H7 (cell line): Measurements from ENCODE around the gene OBSCN. TPM values are rescaled to one million over a fixed set of nuclear protein-coding genes. Genes with fewer than 3 reads are reported as not detected.

Source experiments
- DNase-seq: peaks from one replicate; pipeline ENCODE4 v3.0.0; 2012
- H3K27me3 ChIP-seq: 2 replicates; pipeline ENCODE4 v1.6.0; 2011; ENCODE audit warnings: mild to moderate bottlenecking, low read length; ENCODE audit not compliant: control insufficient read depth, insufficient read depth
- H3K36me3 ChIP-seq: replicated peaks from 2 replicates; pipeline ENCODE4 v1.5.1; 2011; ENCODE audit warnings: low read length; ENCODE audit not compliant: control insufficient read depth, insufficient read depth
- H3K4me3 ChIP-seq: 2 replicates; pipeline ENCODE4 v1.5.1; 2011; ENCODE audit warnings: low read depth, mild to moderate bottlenecking, control low read depth, low read length, moderate library complexity; ENCODE audit not compliant: insufficient read depth
- total RNA-seq: library from RNA; depleted of rRNA; stranded (reverse); fragments of >200 nt; shearing (Covaris generic); gene quantifications from 2 replicates; pipeline ENCODE4 v1.2.3, GENCODE V29; 2014

The OBSCN gene
- total RNA-seq, 1 experiment from 2014 or later: 18.9 TPM

DNA sequence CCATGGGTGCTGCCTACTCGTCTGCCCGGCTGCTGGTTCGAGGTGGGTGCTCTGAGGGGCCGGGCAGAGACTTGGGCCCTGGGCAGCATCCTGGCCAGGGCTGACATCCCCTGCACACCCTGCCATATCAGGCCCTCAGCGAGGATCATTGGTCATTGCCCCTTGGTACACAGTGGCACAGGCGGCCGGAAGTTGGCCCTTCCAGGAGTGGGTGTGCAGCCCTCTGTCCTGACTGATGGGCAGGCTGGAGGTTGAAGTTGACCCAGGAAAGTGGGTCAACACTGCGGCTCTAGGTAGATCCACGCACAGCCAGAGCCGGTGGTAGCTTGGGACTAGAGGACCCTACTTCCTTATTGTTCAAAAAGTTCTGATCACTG, 125.9 kb downstream of the OBSCN start:
- no peak for DNase-seq
- H3K36me3 ChIP-seq: no peaks in the 10 kb centered on the region
- H3K27me3 ChIP-seq: no peaks in the 10 kb centered on the region
- H3K4me3 ChIP-seq: no peak overlapping the region

DNA sequence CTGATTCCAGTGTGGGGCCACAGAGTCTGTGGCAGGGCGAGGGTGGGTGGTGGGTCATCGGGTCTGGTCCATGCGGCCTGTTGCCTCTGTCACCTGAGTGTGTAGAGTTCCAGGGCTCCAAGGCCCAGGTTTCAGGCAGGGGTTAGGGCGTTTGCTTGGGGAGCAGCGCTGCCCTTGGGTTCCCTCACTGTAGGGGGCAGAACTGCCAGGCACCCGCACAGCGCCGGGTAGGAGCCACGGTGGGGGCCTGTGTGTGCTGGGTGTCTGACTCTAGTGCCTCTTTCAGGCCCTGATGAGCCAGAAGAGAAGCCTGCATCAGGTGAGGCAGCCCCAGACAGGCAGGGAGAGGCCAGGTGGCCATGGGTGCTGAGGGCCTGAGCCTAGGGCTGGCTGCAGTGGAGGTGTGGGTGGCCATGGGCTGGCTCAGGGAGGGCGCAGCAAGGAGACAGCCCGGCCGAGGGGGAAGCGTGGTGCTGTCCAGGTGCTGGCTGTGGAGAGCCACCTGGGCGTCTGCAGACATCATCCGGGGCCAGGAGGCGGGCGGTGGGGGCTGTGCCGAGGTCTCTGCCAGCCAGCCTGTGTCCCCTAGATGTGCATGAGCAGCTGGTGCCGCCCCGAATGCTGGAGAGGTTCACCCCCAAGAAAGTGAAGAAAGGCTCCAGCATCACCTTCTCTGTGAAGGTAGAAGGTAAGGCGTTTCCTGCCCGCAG, 126.5 kb downstream of the OBSCN start:
- DNase-seq: no peak
- Histone ChIP-seq H3K27me3 (no peaks in the 10 kb centered on the region), H3K36me3 (no peaks in the 10 kb centered on the region), H3K4me3 (no peak overlapping the region)

DNA sequence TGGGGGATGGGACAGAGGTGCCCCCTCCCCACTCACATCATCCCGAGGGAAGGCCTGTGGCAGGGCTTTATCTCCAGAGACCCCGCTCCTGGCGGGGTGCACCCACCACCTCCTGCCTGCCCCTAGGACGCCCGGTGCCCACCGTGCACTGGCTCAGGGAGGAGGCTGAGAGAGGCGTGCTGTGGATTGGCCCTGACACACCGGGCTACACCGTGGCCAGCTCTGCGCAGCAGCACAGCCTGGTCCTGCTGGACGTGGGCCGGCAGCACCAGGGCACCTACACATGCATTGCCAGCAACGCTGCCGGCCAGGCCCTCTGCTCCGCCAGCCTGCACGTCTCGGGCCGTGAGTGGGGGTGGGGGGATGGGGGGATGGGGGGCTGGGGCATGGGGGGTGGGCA, 127.1 kb downstream of the OBSCN start:
- Histone ChIP-seq H3K36me3 (no peaks in the 10 kb centered on the region), H3K4me3 (no peak overlapping the region), H3K27me3 (no peaks in the 10 kb centered on the region)
- DNase-seq: no peak

DNA sequence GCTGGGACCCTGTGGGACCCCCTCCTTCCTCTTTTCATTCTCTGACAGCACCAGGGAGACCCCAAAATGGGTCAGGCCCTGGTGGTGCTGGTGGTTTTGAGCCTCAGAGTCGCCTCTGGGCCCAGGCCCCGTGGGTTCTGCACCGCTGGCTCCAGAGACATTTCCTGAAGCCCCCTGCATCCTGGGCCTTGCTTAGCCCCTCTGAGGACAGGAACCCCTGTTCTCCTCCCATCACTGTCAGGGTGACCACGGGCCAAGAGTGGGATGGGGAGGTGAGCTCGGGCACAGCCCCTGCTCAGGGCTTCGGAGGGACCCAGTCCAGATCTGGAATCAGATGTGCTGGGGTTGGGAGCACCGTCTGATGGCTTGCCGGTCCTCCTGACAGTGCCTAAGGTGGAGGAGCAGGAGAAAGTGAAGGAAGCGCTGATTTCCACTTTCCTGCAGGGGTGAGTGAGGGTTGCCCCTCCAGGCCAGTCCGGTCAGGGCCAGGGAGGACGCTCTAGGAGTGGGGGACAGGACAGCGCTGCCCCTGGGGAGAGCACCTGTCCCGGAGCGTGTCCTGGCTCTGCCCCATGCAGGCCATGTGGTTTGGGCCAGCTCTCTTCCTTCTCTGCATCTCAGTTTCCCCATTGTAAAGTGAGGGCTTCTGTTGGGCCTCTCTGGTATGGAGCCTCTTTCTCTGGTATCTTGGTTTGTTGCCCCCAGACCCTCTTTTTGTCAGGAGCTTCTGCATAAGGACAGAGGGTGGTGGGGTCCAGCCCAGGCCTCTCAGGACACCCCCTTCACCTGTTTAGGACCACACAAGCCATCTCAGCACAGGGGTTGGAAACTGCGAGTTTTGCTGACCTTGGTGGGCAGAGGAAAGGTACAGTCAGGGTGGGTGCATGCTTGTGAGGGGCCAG, 127.8 kb downstream of the OBSCN start:
- H3K4me3 ChIP-seq: no peak overlapping the region
- H3K36me3 ChIP-seq: no peaks in the 10 kb centered on the region
- no peaks in the 10 kb centered on the region for H3K27me3 ChIP-seq
- no peak for DNase-seq

DNA sequence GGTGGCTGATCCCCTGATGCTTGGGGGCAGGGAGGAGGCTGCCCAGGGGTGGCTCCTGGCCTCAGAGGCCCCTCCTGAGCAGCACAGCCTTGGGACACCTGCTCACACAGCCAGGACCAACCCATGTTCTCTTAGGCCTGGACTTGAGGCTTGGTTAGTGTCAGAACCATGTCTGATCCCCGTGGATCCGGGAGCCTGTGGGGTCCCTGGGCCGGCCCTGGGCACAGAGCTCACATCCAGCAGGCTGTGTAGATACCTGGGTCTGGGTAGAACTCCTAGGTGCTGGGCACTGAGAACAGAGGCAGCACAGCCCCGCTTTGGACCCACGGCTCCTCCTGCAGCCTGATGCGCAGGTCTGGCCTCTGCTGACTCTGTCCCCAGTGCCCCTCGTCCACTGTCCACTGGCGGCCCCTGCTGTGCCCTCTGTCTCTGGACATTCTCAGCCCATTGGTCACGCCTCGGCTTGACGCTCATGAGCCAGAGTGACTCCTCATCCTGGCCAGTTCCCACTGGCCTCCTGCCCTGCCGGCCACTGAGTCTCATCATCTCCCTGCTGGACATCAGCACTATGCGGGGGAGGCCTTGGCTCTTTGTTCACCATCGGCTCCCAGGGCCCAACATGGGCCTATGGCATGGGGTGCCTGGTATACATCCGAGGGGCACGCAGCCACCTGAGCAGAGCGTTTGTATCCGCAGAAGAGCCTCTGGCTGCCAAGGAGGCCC, 128.6 kb downstream of the OBSCN start:
- DNase-seq: no peak
- no peak overlapping the region for H3K4me3 ChIP-seq
- H3K36me3 ChIP-seq: no peaks in the 10 kb centered on the region
- no peaks in the 10 kb centered on the region for H3K27me3 ChIP-seq

DNA sequence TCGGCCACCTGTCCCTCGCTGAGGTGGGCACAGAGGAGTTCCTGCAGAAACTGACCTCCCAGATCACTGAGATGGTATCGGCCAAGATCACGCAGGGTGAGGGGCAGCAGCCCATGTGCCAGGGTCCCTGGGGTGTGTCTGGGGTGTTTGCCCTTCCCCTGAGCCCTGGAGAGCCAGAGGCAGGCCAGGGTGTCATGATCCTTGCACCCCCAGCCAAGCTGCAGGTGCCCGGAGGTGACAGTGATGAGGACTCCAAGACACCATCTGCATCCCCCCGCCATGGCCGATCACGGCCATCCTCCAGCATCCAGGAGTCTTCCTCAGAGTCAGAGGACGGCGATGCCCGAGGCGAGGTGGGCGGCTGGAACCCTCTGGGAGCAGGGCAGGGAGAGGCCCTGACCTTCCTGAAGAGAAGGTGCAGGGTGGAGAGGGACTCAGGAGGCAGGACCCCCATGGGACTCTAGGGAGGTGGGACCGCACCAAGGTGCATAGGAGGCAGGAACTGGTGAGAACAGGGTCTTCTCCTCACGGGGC, 129.3 kb downstream of the OBSCN start:
- no peak for DNase-seq
- Histone ChIP-seq H3K4me3 (no peak overlapping the region), H3K36me3 (no peaks in the 10 kb centered on the region), H3K27me3 (no peaks in the 10 kb centered on the region)

DNA sequence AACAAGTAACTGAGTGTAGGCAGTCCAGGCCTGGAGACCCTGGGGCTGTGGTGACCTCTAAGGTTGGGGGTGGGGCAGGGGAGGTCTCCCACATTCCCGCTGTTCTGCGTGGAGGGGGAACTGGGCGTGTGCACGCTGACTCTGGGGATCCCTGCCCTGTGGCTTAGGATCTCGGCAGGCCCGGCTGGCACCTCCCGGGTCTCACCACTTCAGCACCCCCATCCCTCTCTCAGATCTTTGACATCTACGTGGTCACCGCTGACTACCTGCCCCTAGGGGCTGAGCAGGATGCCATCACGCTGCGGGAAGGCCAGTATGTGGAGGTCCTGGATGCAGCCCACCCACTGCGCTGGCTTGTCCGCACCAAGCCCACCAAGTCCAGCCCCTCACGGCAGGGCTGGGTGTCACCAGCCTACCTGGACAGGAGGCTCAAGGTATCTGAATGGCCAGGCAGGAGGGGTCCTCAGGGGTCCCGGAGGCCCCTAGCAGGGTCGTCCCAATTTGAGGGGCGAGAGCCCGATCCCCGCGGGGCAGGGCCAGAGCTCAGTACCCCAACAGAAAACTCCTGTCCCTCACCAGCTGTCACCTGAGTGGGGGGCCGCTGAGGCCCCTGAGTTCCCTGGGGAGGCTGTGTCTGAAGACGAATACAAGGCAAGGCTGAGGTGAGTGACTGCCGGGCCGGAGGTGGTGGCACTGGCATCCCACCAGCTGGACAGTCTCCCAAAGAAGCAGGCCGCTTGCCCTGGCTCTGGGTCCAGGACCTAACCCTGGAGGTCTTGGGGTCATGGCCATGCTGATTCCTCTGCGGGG, 130.1 kb downstream of the OBSCN start:
- H3K36me3 ChIP-seq: no peaks in the 10 kb centered on the region
- no peaks in the 10 kb centered on the region for H3K27me3 ChIP-seq
- no peak overlapping the region for H3K4me3 ChIP-seq
- no peak for DNase-seq

DNA sequence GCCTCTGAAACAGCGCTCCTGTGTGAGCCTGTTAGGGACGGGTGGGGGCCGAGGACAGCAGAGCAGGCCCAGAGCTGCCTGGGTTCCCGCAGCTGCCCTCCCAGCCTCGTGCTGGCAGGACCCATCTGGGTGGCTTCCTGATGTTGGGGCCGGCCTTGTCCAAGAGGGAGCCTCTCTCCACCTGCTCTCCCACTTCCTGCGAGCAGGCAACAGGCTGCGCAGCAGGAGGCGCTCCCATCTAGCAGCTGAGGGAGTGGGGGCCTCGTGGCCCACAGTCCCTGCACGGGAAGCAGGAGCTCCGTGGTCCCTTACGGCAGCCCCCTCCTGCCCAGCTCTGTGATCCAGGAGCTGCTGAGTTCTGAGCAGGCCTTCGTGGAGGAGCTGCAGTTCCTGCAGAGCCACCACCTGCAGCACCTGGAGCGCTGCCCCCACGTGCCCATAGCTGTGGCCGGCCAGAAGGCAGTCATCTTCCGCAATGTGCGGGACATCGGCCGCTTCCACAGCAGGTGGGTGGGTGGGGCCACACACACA, 130.7 kb downstream of the OBSCN start:
- Histone ChIP-seq H3K4me3 (no peak overlapping the region), H3K36me3 (no peaks in the 10 kb centered on the region)
- DNase-seq: no peak

DNA sequence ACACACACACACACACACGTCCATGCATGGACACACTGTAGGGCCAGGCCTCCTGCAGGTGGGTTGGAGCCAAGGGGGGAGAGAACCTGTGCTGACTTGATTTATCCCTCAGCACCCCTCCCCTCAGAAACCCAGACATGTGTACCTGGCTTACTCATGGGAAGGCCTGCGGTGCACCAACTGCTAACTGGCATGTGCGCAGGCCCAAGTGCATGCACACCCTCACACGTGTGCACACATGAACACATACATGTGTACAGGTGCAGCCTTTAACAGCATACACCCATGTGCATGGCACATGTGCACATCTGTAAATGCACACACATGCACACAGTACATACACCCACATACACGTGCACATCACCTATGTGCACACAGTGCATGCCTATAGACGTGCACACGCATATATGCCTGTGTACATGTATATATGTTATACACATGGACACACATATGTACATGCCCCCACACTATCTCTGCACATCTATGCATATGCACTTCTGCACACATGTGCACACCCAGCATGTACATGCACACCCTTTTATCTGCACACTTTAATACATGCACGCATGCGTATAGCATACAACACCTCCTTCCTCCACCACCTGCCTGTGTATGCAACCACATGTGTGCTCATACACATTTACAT, 131.3 kb downstream of the OBSCN start:
- no peak overlapping the region for H3K4me3 ChIP-seq
- no peak for DNase-seq
- H3K27me3 ChIP-seq: no peaks in the 10 kb centered on the region
- no peaks in the 10 kb centered on the region for H3K36me3 ChIP-seq

More for the DNA sequence above, 130.7 kb downstream of the OBSCN start:
- H3K27me3 ChIP-seq: no peaks in the 10 kb centered on the region

DNA sequence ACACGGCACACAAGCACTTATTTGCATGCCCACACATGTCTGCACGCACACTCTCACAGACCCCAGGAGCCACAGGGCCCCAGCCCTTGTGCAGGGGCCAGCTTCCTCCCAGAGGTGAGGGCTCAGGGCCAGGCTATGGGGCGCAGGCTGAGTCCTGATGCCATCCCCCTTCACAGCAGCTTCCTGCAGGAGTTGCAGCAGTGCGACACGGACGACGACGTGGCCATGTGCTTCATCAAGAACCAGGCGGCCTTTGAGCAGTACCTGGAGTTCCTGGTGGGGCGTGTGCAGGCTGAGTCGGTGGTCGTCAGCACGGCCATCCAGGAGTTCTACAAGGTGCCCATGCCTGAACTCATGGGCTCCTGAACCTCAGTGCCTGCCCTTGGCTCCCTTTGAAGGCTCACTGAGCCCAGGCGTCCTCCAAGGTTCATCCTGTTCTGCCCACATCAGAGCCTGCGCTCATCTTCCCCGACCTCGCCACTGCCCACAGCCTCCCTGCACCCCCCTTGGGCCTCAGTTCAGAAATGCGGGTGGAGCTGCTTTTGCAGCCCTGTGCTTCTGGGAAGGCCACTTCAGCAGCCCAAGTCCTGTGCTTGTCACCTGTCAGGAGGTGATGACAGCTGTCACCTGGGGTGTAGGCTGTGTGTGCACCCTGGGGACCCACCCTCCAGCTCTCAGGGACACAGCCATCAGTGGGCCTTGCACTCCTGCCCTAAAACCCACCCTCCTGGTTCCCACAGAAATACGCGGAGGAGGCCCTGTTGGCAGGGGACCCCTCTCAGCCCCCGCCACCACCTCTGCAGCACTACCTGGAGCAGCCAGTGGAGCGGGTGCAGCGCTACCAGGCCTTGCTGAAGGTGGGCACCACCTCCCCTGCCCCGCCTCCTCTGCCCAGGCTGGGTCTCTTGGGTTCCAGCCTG, 132.2 kb downstream of the OBSCN start:
- Histone ChIP-seq H3K27me3 (no peaks in the 10 kb centered on the region), H3K36me3 (no peaks in the 10 kb centered on the region), H3K4me3 (no peak overlapping the region)
- no peak for DNase-seq

DNA sequence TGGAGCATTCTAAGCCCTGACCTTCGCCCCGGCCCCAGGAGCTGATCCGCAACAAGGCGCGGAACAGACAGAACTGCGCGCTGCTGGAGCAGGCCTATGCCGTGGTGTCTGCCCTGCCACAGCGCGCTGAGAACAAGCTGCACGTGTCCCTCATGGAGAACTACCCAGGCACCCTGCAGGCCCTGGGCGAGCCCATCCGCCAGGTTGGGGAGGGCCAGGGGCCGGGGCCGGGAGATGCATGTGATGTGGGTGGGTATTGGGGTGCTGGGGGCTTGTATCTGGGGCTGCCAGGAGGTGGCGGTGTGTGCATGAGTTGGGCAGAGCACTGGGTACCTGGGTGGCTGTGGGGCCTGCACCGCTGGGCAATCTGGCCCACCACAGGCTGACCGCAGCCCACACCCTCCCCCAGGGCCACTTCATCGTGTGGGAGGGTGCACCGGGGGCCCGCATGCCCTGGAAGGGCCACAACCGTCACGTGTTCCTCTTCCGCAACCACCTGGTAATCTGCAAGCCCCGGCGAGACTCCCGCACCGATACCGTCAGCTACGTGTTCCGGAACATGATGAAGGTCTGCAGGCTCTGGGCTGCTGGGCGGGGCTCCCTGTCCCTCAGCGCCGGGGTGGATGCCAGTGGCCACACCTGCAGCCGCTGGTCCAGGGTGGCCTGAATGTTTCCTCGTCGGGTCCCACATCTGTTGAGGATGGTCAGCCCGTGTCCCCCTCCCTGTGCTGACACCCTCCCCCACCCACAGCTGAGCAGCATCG, 133.0 kb downstream of the OBSCN start:
- Histone ChIP-seq H3K36me3 (no peaks in the 10 kb centered on the region), H3K27me3 (no peaks in the 10 kb centered on the region), H3K4me3 (no peak overlapping the region)
- peak; percentile 96 for DNase-seq

DNA sequence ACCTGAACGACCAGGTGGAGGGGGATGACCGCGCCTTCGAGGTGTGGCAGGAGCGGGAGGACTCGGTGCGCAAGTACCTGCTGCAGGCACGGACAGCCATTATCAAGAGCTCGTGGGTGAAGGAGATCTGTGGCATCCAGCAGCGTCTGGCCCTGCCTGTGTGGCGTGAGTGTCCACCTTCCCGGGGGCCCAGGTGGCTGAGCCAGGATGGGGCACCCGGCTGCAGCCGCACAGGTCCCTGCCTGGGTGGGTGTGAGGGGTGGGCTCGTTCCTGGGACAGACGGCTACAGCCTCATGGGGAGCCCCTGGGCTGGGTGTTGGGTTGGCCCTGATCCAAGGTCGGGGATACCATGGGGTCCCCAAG, 133.6 kb downstream of the OBSCN start:
- Histone ChIP-seq H3K36me3 (no peaks in the 10 kb centered on the region), H3K27me3 (no peaks in the 10 kb centered on the region), H3K4me3 (no peak overlapping the region)
- DNase-seq: no peak
